K562 (cell line): Measurements from ENCODE around the gene AP2A2. TPM values are rescaled to one million over a fixed set of nuclear protein-coding genes. Genes with fewer than 3 reads are reported as not detected.

Experiments used
- ATAC-seq: fragments of 200-7000 bp; cut with Tn5 transposase; 3 replicates; pipeline ENCODE4 v1.9.1; 2020; ENCODE audit warnings: moderate library complexity
- BruUV-seq: library from RNA; stranded (reverse); fragments of 400-500 nt; replicated peaks from 2 replicates; lab custom pipeline; 2021; lab: Mats Ljungman, UMichigan
- CTCF ChIA-PET: fragments of 300-600 bp; formaldehyde crosslinking; extraction: SDS; loops from one replicate; lab custom pipeline; 2021; ENCODE audit warnings: low intra/inter-chr PET ratio; lab: Yijun Ruan, JAX
- POLR2A ChIA-PET: fragments of 300-600, 350-650 bp; sonication (Branson Sonifier 250); formaldehyde crosslinking; extraction: SDS; loops from one replicate; lab custom pipeline; 2021; ENCODE audit warnings: antibody characterized with exemption, inconsistent platforms; lab: Yijun Ruan, JAX
- DNase-seq, 4 experiments: peaks; one replicate each; pipeline versions ENCODE4 v3.0.0 to v3.0.0-alpha.2; 2011 to 2018; ENCODE audit warnings: low spot score in 3 of 4, mixed read lengths in 3 of 4; ENCODE audit errors: extremely low read depth in 1 of 4
- FAIRE-seq: peaks from 2 replicates; lab custom pipeline; 2011; peaks lifted over from hg19 to GRCh38; lab: Jason Lieb, UNC
- H2AFZ ChIP-seq: 2 replicates; pipeline ENCODE4 v1.6.0; 2011; ENCODE audit warnings: low read depth, low read length, control low read depth, inconsistent platforms
- H3K27ac ChIP-seq: fragments of 200-600 bp; 3 replicates; pipeline ENCODE4 v1.8.0; 2011; ENCODE audit warnings: low read depth, mild to moderate bottlenecking, control low read depth, inconsistent platforms, low read length, moderate library complexity, mixed read lengths; ENCODE audit errors: extremely low read depth
- H3K27me3 ChIP-seq, 2 experiments: fragments of 300-600 bp in 1 of 2; 2 replicates in 1 of 2; 3 replicates in 1 of 2; pipeline versions ENCODE4 v1.6.0 to v1.8.0; 2011; ENCODE audit warnings: inconsistent platforms in 2 of 2, low read length in 2 of 2, mild to moderate bottlenecking in 1 of 2, mixed read lengths in 1 of 2, moderate library complexity in 1 of 2; ENCODE audit not compliant: control insufficient read depth in 2 of 2, insufficient read depth in 2 of 2
- H3K36me3 ChIP-seq: fragments of 300-600 bp; 3 replicates; pipeline ENCODE4 v1.8.0; 2011; ENCODE audit warnings: mild to moderate bottlenecking, low read length, inconsistent platforms; ENCODE audit not compliant: control insufficient read depth, insufficient read depth
- H3K4me1 ChIP-seq, 2 experiments: fragments of 200-600 bp in 1 of 2; replicated peaks in 1 of 2; 2 replicates in 1 of 2; 3 replicates in 1 of 2; pipeline versions ENCODE4 v1.5.1 to v1.8.0; 2011; ENCODE audit warnings: inconsistent platforms in 2 of 2, low read length in 2 of 2, mild to moderate bottlenecking in 1 of 2, mixed read lengths in 1 of 2, moderate library complexity in 1 of 2; ENCODE audit not compliant: control insufficient read depth in 2 of 2, insufficient read depth in 2 of 2
- H3K4me2 ChIP-seq: 2 replicates; pipeline ENCODE4 v1.6.1; 2011; ENCODE audit warnings: low read length, control low read depth, inconsistent platforms, mixed read lengths; ENCODE audit not compliant: insufficient read depth
- H3K4me3 ChIP-seq: fragments of 200-600 bp; sonication (generic), shearing (Covaris generic); 2 replicates; pipeline ENCODE4 v1.5.1; 2016; ENCODE audit warnings: control low read depth, inconsistent platforms
- H3K79me2 ChIP-seq: fragments of 200-600 bp; 3 replicates; pipeline ENCODE4 v1.8.0; 2011; ENCODE audit warnings: low read length, inconsistent platforms; ENCODE audit not compliant: control insufficient read depth, insufficient read depth
- H3K9ac ChIP-seq, 2 experiments: 2 replicates each; pipeline versions ENCODE4 v1.6.0 to v1.6.1; 2011; ENCODE audit warnings: low read depth in 2 of 2, low read length in 2 of 2, control low read depth in 1 of 2, inconsistent platforms in 1 of 2, mild to moderate bottlenecking in 1 of 2, mixed read lengths in 1 of 2; ENCODE audit not compliant: insufficient read depth in 1 of 2
- H3K9me1 ChIP-seq: one replicate; pipeline ENCODE4 v1.6.0; 2011; ENCODE audit warnings: inconsistent platforms, mild to moderate bottlenecking, low read length, moderate library complexity; ENCODE audit not compliant: control insufficient read depth, insufficient read depth
- H3K9me3 ChIP-seq: replicated peaks from 2 replicates; pipeline ENCODE4 v1.5.1; 2011; ENCODE audit warnings: low read depth, low read length, inconsistent platforms; ENCODE audit not compliant: control insufficient read depth, insufficient read depth
- H4K20me1 ChIP-seq: replicated peaks from 2 replicates; pipeline ENCODE4 v1.6.1; 2011; ENCODE audit warnings: low read length, inconsistent platforms, mixed read lengths; ENCODE audit not compliant: control insufficient read depth, insufficient read depth
- ARID1B ChIP-seq: fragments of 450-650 bp; IDR thresholded peaks from 2 replicates; pipeline ENCODE4 v1.6.1; 2016; ENCODE audit warnings: antibody characterized with exemption, mild to moderate bottlenecking, inconsistent platforms
- CCAR2 ChIP-seq: fragments of 200-400 bp; formaldehyde crosslinking; IDR thresholded peaks from 2 replicates; pipeline ENCODE4 v1.6.1; 2017; ENCODE audit warnings: mild to moderate bottlenecking, low read depth, low read length
- DDX20 ChIP-seq: fragments of 450-650 bp; IDR thresholded peaks from 2 replicates; pipeline ENCODE4 v1.6.1; 2016; ENCODE audit warnings: missing genetic modification characterization, low read depth, mild to moderate bottlenecking, missing compliant biosample characterization, moderate library complexity
- E2F4 ChIP-seq: sonication (generic); formaldehyde crosslinking; IDR thresholded peaks from 2 replicates; pipeline ENCODE4 v1.8.0; 2022; ENCODE audit warnings: mild to moderate bottlenecking, low read depth, missing genetic modification reagents
- GMEB1 ChIP-seq: fragments of 250-450 bp; sonication (Bioruptor Pico); IDR thresholded peaks from 2 replicates; pipeline ENCODE4 v1.4.0; 2020; ENCODE audit warnings: mild to moderate bottlenecking
- MEIS2 ChIP-seq: fragments of 450-650 bp; IDR thresholded peaks from 2 replicates; pipeline ENCODE4 v1.6.1; 2014; ENCODE audit warnings: mild to moderate bottlenecking; ENCODE audit not compliant: partially characterized antibody
- NCOA1 ChIP-seq: fragments of 450-650 bp; IDR thresholded peaks from 2 replicates; pipeline ENCODE4 v1.6.1; 2016; ENCODE audit warnings: low read depth
- PTBP1 ChIP-seq: fragments of 200-400 bp; formaldehyde crosslinking; IDR thresholded peaks from 2 replicates; pipeline ENCODE4 v1.6.1; 2017; ENCODE audit warnings: low read depth, low read length
- SLC30A9 ChIP-seq: fragments of 250-450 bp; sonication (Bioruptor Pico); IDR thresholded peaks from 2 replicates; pipeline ENCODE4 v1.8.0; 2022; ENCODE audit warnings: mild to moderate bottlenecking, moderate library complexity
- SRSF1 ChIP-seq: fragments of 200-400 bp; formaldehyde crosslinking; IDR thresholded peaks from 2 replicates; pipeline ENCODE4 v1.6.1; 2017; ENCODE audit warnings: mild to moderate bottlenecking, low read depth, low read length, moderate library complexity
- WGBS: fragments of 100-300 bp; shearing (Covaris generic); methylation state at CpG from one replicate; pipeline ENCODE4 v1.1.6; 2016; ENCODE audit warnings: low coverage, mixed read lengths; ENCODE audit not compliant: insufficient coverage; ENCODE audit errors: missing lambda C conversion rate; 5-methylcytosine and 5-hydroxymethylcytosine counted together
- in situ Hi-C: fragments of 300-500 bp; cut with MboI; formaldehyde crosslinking; loops from 4 replicates; pipeline ENCODE4 v1.15.0; 2018; ENCODE audit warnings: inconsistent platforms, mixed read lengths
- intact Hi-C: fragments of 100-400 bp; cut with micrococcal nuclease; formaldehyde crosslinking; loops from 2 replicates; pipeline ENCODE4 v1.14.2; 2022
- polyA plus RNA-seq, 8 experiments: library from polyadenylated mRNA; depleted of rRNA in 4 of 8; stranded (reverse) in 5 of 8; unstranded in 3 of 8; fragments of >200 nt; fragmentation: Nextera tagmentation in 2 of 8; fragmentation: Illumina TruSeq in 1 of 8; extraction: Ambion mirVana in 2 of 8; extraction: Trizol in 1 of 8; gene quantifications; 2 replicates each; pipeline versions ENCODE4 v1.2.1 to v1.2.3, GENCODE V29; 2011 to 2014; ENCODE audit warnings: inconsistent platforms in 1 of 8, missing spikeins in 1 of 8
- total RNA-seq, 7 experiments: library from RNA; depleted of rRNA in 6 of 7; stranded (reverse); fragments of >200 nt in 6 of 7; fragmentation: Illumina TruSeq in 2 of 7; extraction: Trizol in 2 of 7; gene quantifications; 2 replicates each; pipeline versions ENCODE4 v1.2.1 to v1.2.3, GENCODE V29; 2011 to 2021; ENCODE audit warnings: low replicate concordance in 1 of 7

Gene AP2A2
- total and polyA plus RNA-seq, 9 of the 15 experiments (the other 6 are each of a cell fraction or from before 2014, with no cell fraction given) = 0.69 to 41.7 (median 15.2) TPM

- in situ Hi-C loops (no loop called here), intact Hi-C loops (no loop called here)
- no peak for TF ChIP-seq E2F4 (CRISPR knock-in tag)
- no peak for TF ChIP-seq CCAR2
- TF ChIP-seq PTBP1 = no peak
- no peak for TF ChIP-seq ARID1B
- no peak for TF ChIP-seq NCOA1
- no peak for TF ChIP-seq SLC30A9
- no peak for TF ChIP-seq GMEB1 (CRISPR knock-in tag)
- TF ChIP-seq SRSF1 = no peak
- TF ChIP-seq DDX20 = no peak
- TF ChIP-seq MEIS2 = no peak
- Histone ChIP-seq H3K9me1 (peaks cover 7% of the 10 kb centered on the region), H3K36me3 (peaks cover 26% of the 10 kb centered on the region; the same call in 2 of the 3 replicates), H3K27me3 (peaks cover 2 to 19% of the 10 kb centered on the region in 2 experiments; a peak in 4 of 5 replicates), H3K4me3 (no peak overlapping the region), H2AFZ (no peak overlapping the region), H3K9me3 (no peaks in the 10 kb centered on the region), H3K4me2 (no peak overlapping the region), H3K27ac (no peak overlapping the region), H3K4me1 (peaks cover 0 to 22% of the 10 kb centered on the region in 2 experiments; a peak in 1 of 5 replicates), H3K9ac (no peak overlapping the region), H4K20me1 (no peaks in the 10 kb centered on the region; the same call in 1 of the 2 replicates), H3K79me2 (no peaks in the 10 kb centered on the region)
- ATAC-seq (no peak), FAIRE-seq (no peak), DNase-seq (no peak)
- no TSS peak for BruUV-seq
- 61% methylated on average over 10 of the region's 12 CpGs for WGBS
- ChIA-PET POLR2A (interaction anchor here (0.7 kb wide), 1 partner anchor 333 kb away, joined by 3 read pairs; no protein-coding TSS in a partner anchor), CTCF (no interaction called here)
Observed at GRCh38 chr11:1013631-1013935, 87.9 kb downstream of the AP2A2 start.
